SK-N-SH treated with all-trans-retinoic acid at 6 μM for 48 hours (cell line): Measurements from ENCODE around the gene VPS9D1.

ENCODE experiments used
- ARNTL ChIP-seq: fragments of 450-650 bp; formaldehyde crosslinking; IDR thresholded peaks from 2 replicates; pipeline ENCODE4 v1.5.0; 2020; ENCODE audit warnings: low read depth, mild to moderate bottlenecking, moderate library complexity, borderline replicate concordance
- ESRRG ChIP-seq: fragments of 250-450 bp; sonication (Bioruptor Pico); IDR thresholded peaks from 2 replicates; pipeline ENCODE4 v1.6.1; 2021; ENCODE audit warnings: mild to moderate bottlenecking
- OSR1 ChIP-seq: fragments of 250-450 bp; sonication (Bioruptor Pico); IDR thresholded peaks from 2 replicates; pipeline ENCODE4 v1.8.0; 2022; ENCODE audit warnings: moderate library complexity, mild to moderate bottlenecking, inconsistent platforms
- PATZ1 ChIP-seq: fragments of 250-450 bp; sonication (Bioruptor Pico); IDR thresholded peaks from 2 replicates; pipeline ENCODE4 v1.8.0; 2020; ENCODE audit warnings: mild to moderate bottlenecking, moderate library complexity, borderline replicate concordance
- POU6F1 ChIP-seq: fragments of 250-450 bp; sonication (Bioruptor Pico); IDR thresholded peaks from 2 replicates; pipeline ENCODE4 v1.8.0; 2021; ENCODE audit warnings: low read depth, mild to moderate bottlenecking, moderate library complexity, borderline replicate concordance
- RARB ChIP-seq: fragments of 250-450 bp; sonication (Bioruptor Pico); IDR thresholded peaks from 2 replicates; pipeline ENCODE4 v1.8.0; 2021; ENCODE audit warnings: mild to moderate bottlenecking, moderate library complexity
- TCF4 ChIP-seq: fragments of 250-450 bp; sonication (Bioruptor Pico); IDR thresholded peaks from 2 replicates; pipeline ENCODE4 v1.8.0; 2021; ENCODE audit warnings: mild to moderate bottlenecking, moderate library complexity, borderline replicate concordance
- TOX ChIP-seq: fragments of 250-450 bp; sonication (Bioruptor Pico); IDR thresholded peaks from 2 replicates; pipeline ENCODE4 v1.8.0; 2021; ENCODE audit warnings: mild to moderate bottlenecking, moderate library complexity, borderline replicate concordance
- ZFP3 ChIP-seq: fragments of 250-450 bp; sonication (Bioruptor Pico); IDR thresholded peaks from 2 replicates; pipeline ENCODE4 v1.5.0; 2020; ENCODE audit warnings: mild to moderate bottlenecking, moderate library complexity
- ZFP30 ChIP-seq: fragments of 450-650 bp; formaldehyde crosslinking; IDR thresholded peaks from 2 replicates; pipeline ENCODE4 v1.5.0; 2022; ENCODE audit warnings: mild to moderate bottlenecking, moderate library complexity
- ZNF565 ChIP-seq: fragments of 450-650 bp; formaldehyde crosslinking; conservative IDR thresholded peaks from 2 replicates; pipeline ENCODE4 v1.5.0; 2020; ENCODE audit warnings: low read depth, mild to moderate bottlenecking, moderate library complexity
- ZNF8 ChIP-seq: fragments of 450-650 bp; formaldehyde crosslinking; IDR thresholded peaks from 2 replicates; pipeline ENCODE4 v1.5.0; 2020; ENCODE audit warnings: mild to moderate bottlenecking, moderate library complexity

GRCh38 chr16:89668790-89669158 is 51.9 kb downstream of the VPS9D1 start:
- TF ChIP-seq PATZ1 (no peak), ZNF8 (CRISPR knock-in tag) (no peak), ZFP30 (no peak), ZFP3 (CRISPR knock-in tag) (no peak), OSR1 (CRISPR knock-in tag) (no peak), TCF4 (CRISPR knock-in tag) (no peak), TOX (CRISPR knock-in tag) (no peak), ZNF565 (CRISPR knock-in tag) (no peak), ARNTL (CRISPR knock-in tag) (no peak), ESRRG (no peak), RARB (CRISPR knock-in tag) (no peak), POU6F1 (CRISPR knock-in tag) (no peak)
